Measurements from ENCODE around the gene GLRX5. TPM values are rescaled to one million over a fixed set of nuclear protein-coding genes. Genes with fewer than 3 reads are reported as not detected.

Gene GLRX5
- total RNA-seq, 1 experiment from 2014 or later = 67.8 TPM

GRCh38 chr14:95543021-95543420 lies 8.2 kb downstream of the GLRX5 start:
- no peaks in the 10 kb centered on the region; the same call in 1 of the 2 replicates for H3K36me3 ChIP-seq (ENCODE audit: control insufficient read depth, insufficient read depth, low read length)
- no peak for DNase-seq
- Mint-ChIP-seq H3K36me3 (ENCODE audit: insufficient read depth, unreplicated experiment) (no peaks in the 10 kb centered on the region), H3K27me3 (ENCODE audit: insufficient read depth, unreplicated experiment) (no peaks in the 10 kb centered on the region), H3K27ac (ENCODE audit: unreplicated experiment) (no peak overlapping the region), H3K4me3 (ENCODE audit: unreplicated experiment) (no peak overlapping the region), H3K4me1 (ENCODE audit: low read depth, unreplicated experiment) (peaks cover 9% of the 10 kb centered on the region), H3K9me3 (ENCODE audit: unreplicated experiment) (no peaks in the 10 kb centered on the region)
- H3K4me3 ChIP-seq (ENCODE audit: low read depth, low read length) = no peak overlapping the region
- BruUV-seq (replicated peaks) = no TSS peak
- TF ChIP-seq CTCF (IDR thresholded peaks at IDR 0.05; ENCODE audit: insufficient read depth in 1 of 2, low read depth in 1 of 2, low read length in 1 of 2, severe bottlenecking in 1 of 2, unreplicated experiment in 1 of 2) = no peak
- no peaks in the 10 kb centered on the region; the same call in 1 of the 2 replicates for H3K4me1 ChIP-seq
- ChIA-PET POLR2A (interaction anchor here (0.6 kb wide), 1 partner anchor 101 kb away, joined by 3 read pairs; no protein-coding TSS in a partner anchor), CTCF (no interaction called here)
- no peaks in the 10 kb centered on the region for H3K9me3 ChIP-seq
- H3K27me3 ChIP-seq (replicated peaks; ENCODE audit: control insufficient read depth, insufficient read depth, low read length) = no peaks in the 10 kb centered on the region
- intact Hi-C loops (cut with micrococcal nuclease; ENCODE audit: unreplicated experiment) = no loop called here

GRCh38 chr14:95544588-95544987 lies 9.7 kb downstream of the GLRX5 start:
- TF ChIP-seq CTCF (IDR thresholded peaks at IDR 0.05; ENCODE audit: insufficient read depth in 1 of 2, low read depth in 1 of 2, low read length in 1 of 2, severe bottlenecking in 1 of 2, unreplicated experiment in 1 of 2) = no peak
- no peaks in the 10 kb centered on the region for H3K27me3 ChIP-seq (replicated peaks; ENCODE audit: control insufficient read depth, insufficient read depth, low read length)
- H3K36me3 ChIP-seq (ENCODE audit: control insufficient read depth, insufficient read depth, low read length) = no peaks in the 10 kb centered on the region; the same call in 1 of the 2 replicates
- POLR2A ChIA-PET = no interaction called here
- Mint-ChIP-seq H3K9me3 (ENCODE audit: unreplicated experiment) (no peaks in the 10 kb centered on the region), H3K27ac (ENCODE audit: unreplicated experiment) (no peak overlapping the region), H3K36me3 (ENCODE audit: insufficient read depth, unreplicated experiment) (no peaks in the 10 kb centered on the region), H3K4me1 (ENCODE audit: low read depth, unreplicated experiment) (peaks cover 9% of the 10 kb centered on the region), H3K27me3 (ENCODE audit: insufficient read depth, unreplicated experiment) (no peaks in the 10 kb centered on the region), H3K4me3 (ENCODE audit: unreplicated experiment) (no peak overlapping the region)
- BruUV-seq (replicated peaks) = no TSS peak
- H3K9me3 ChIP-seq = no peaks in the 10 kb centered on the region
- DNase-seq = no peak
- intact Hi-C loops (cut with micrococcal nuclease; ENCODE audit: unreplicated experiment) = no loop called here
- H3K4me1 ChIP-seq = no peaks in the 10 kb centered on the region; the same call in 1 of the 2 replicates
- no peak overlapping the region for H3K4me3 ChIP-seq (ENCODE audit: low read depth, low read length)
- CTCF ChIA-PET = no interaction called here

GRCh38 chr14:95545515-95546168 lies 10.8 kb downstream of the GLRX5 start:
- Mint-ChIP-seq H3K4me1 (ENCODE audit: low read depth, unreplicated experiment) (peaks cover 9% of the 10 kb centered on the region), H3K27ac (ENCODE audit: unreplicated experiment) (no peak overlapping the region), H3K9me3 (ENCODE audit: unreplicated experiment) (no peaks in the 10 kb centered on the region), H3K27me3 (ENCODE audit: insufficient read depth, unreplicated experiment) (no peaks in the 10 kb centered on the region), H3K4me3 (ENCODE audit: unreplicated experiment) (no peak overlapping the region), H3K36me3 (ENCODE audit: insufficient read depth, unreplicated experiment) (no peaks in the 10 kb centered on the region)
- no peak for TF ChIP-seq CTCF (IDR thresholded peaks at IDR 0.05; ENCODE audit: insufficient read depth in 1 of 2, low read depth in 1 of 2, low read length in 1 of 2, severe bottlenecking in 1 of 2, unreplicated experiment in 1 of 2)
- no TSS peak for BruUV-seq (replicated peaks)
- no peaks in the 10 kb centered on the region; the same call in 1 of the 2 replicates for H3K4me1 ChIP-seq
- POLR2A ChIA-PET = no interaction called here
- H3K27me3 ChIP-seq (replicated peaks; ENCODE audit: control insufficient read depth, insufficient read depth, low read length) = no peaks in the 10 kb centered on the region
- intact Hi-C loops (cut with micrococcal nuclease; ENCODE audit: unreplicated experiment) = no loop called here
- H3K36me3 ChIP-seq (ENCODE audit: control insufficient read depth, insufficient read depth, low read length) = no peaks in the 10 kb centered on the region; the same call in 1 of the 2 replicates
- H3K4me3 ChIP-seq (ENCODE audit: low read depth, low read length) = no peak overlapping the region
- no peak for DNase-seq
- no peaks in the 10 kb centered on the region for H3K9me3 ChIP-seq
- CTCF ChIA-PET = no interaction called here
